Measurements from ENCODE around the gene LAPTM5. TPM values are rescaled to one million over a fixed set of nuclear protein-coding genes. Genes with fewer than 3 reads are reported as not detected.

Gene LAPTM5
- total and polyA plus RNA-seq, 8 donors, result 3.7 to 80.5 (median 10.9) TPM

DNA sequence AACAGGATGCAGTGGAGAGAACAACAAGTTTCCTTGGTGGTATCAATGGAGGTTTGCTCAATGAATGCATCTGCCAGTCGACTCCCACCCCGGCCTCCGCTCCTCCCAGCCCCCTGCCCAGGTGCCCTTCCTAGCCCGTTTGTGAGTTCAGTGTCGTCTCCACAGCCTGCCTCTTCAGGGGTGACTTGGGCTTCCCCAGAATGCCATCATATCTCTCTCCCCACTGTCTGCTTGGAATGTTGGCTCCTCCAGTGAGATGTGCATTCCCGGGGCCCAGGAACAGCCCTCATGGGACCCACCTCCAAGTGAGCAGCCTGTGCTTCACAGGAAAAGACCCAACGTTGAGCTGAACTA lies 64.6 kb downstream of the LAPTM5 start:
- 59 to 62% methylated on average over 6 to 7 of the region's 7 CpGs for WGBS, 2 donors
- H3K9me3 ChIP-seq, result no peaks in the 10 kb centered on the region
- no peak for ATAC-seq
- peak in 1 of 6 donors; percentile 27 for DNase-seq
- H3K4me1 ChIP-seq, result no peaks in the 10 kb centered on the region
- no peak overlapping the region for H3K4me3 ChIP-seq
- TF ChIP-seq CTCF (IDR thresholded peaks at IDR 0.05), result no peak
- intact Hi-C loops (cut with DNase I), result no loop called here
- H3K27ac ChIP-seq, result no peak overlapping the region
- no peaks in the 10 kb centered on the region for H3K27me3 ChIP-seq
- FAIRE-seq, result no peak
- no peaks in the 10 kb centered on the region for H3K36me3 ChIP-seq

- ATAC-seq (no peak), FAIRE-seq (no peak), DNase-seq (peak in 1 of 6 donors; percentile 43)
- TF ChIP-seq CTCF (IDR thresholded peaks at IDR 0.05), result no peak
- Histone ChIP-seq H3K4me3 (no peak overlapping the region), H3K4me1 (no peaks in the 10 kb centered on the region), H3K27ac (no peak overlapping the region), H3K27me3 (no peaks in the 10 kb centered on the region), H3K9me3 (no peaks in the 10 kb centered on the region), H3K36me3 (no peaks in the 10 kb centered on the region)
- intact Hi-C loops (cut with DNase I), result no loop called here
- 73 to 81% methylated on average over 7 of the region's 7 CpGs for WGBS, 2 donors
Observed at GRCh38 chr1:30692201-30692947, 65.2 kb downstream of the LAPTM5 start.

DNA sequence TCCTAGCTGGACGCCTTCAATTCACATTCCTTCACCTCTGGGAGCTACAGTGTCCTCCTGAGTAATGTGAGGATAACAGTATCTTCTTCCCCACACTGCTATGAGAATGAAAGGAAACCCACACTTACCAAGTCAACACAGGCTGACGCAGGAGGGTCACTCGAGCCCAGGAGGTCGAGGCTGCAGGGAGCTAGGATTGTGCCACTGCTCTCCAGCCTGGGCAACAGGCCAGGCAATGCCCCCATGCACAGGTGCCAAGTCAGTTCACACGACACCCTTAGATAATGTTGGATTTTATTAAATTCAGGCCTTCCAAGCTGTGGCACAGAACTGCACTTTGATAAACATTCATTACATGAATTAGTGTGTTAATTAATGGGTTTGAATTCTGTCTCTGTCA lies 66.1 kb downstream of the LAPTM5 start:
- ATAC-seq (no peak), FAIRE-seq (no peak)
- WGBS, 2 donors, result 47 to 65% methylated on average over 5 of the region's 5 CpGs

GRCh38 chr1:30689901-30690645 lies 67.5 kb downstream of the LAPTM5 start:
- 71 to 72% methylated on average over 7 of the region's 7 CpGs for WGBS, 2 donors
- FAIRE-seq, result no peak
- H3K27ac ChIP-seq, result no peak overlapping the region
- no peak for TF ChIP-seq CTCF (IDR thresholded peaks at IDR 0.05)
- H3K27me3 ChIP-seq, result no peaks in the 10 kb centered on the region
- peak in 1 of 6 donors; percentile 9 for DNase-seq
- H3K4me3 ChIP-seq, result no peak overlapping the region
- H3K9me3 ChIP-seq, result no peaks in the 10 kb centered on the region
- no peak for ATAC-seq
- no peaks in the 10 kb centered on the region for H3K4me1 ChIP-seq
- intact Hi-C loops (cut with DNase I), result no loop called here
- H3K36me3 ChIP-seq, result no peaks in the 10 kb centered on the region

More for the DNA sequence above, 66.1 kb downstream of the LAPTM5 start:
- Histone ChIP-seq H3K36me3 (no peaks in the 10 kb centered on the region), H3K27me3 (no peaks in the 10 kb centered on the region), H3K4me1 (no peaks in the 10 kb centered on the region), H3K4me3 (no peak overlapping the region), H3K9me3 (no peaks in the 10 kb centered on the region), H3K27ac (no peak overlapping the region)
- DNase-seq, result peak in 1 of 6 donors; percentile 3
- TF ChIP-seq CTCF (IDR thresholded peaks at IDR 0.05), result no peak
- intact Hi-C loops (cut with DNase I), result no loop called here
